SK-N-SH (cell line): Measurements from ENCODE around the gene NXPH4. TPM values are rescaled to one million over a fixed set of nuclear protein-coding genes. Genes with fewer than 3 reads are reported as not detected.

ENCODE experiments used
- CTCF ChIA-PET: fragments of 300-600, 350-600 bp; formaldehyde crosslinking; extraction: SDS; loops from one replicate; lab custom pipeline; 2021; lab: Yijun Ruan, JAX
- POLR2A ChIA-PET: fragments of 350-600 bp; sonication (Branson Sonifier 250); formaldehyde crosslinking; extraction: SDS; loops from one replicate; lab custom pipeline; 2020; ENCODE audit warnings: antibody characterized with exemption, inconsistent platforms; lab: Yijun Ruan, JAX
- DNase-seq: peaks from one replicate; pipeline ENCODE4 v3.0.0; 2012
- H2AFZ ChIP-seq: fragments of 200-600 bp; sonication (generic); 2 replicates; pipeline ENCODE4 v1.8.1; 2016; ENCODE audit warnings: antibody characterized with exemption, mild to moderate bottlenecking, low read depth
- H3F3A ChIP-seq: fragments of 200-600 bp; sonication (generic); replicated peaks from 2 replicates; pipeline ENCODE3; 2016; ENCODE audit warnings: antibody characterized with exemption, mild to moderate bottlenecking; ENCODE audit not compliant: insufficient read depth
- H3K27ac ChIP-seq, 2 experiments: fragments of 200-500 bp in 1 of 2; fragments of 200-600 bp in 1 of 2; sonication (Bioruptor generic) in 1 of 2; sonication (generic), shearing (Covaris generic) in 1 of 2; 2 replicates each; pipeline versions ENCODE4 v1.5.1 to v1.6.1; 2014 to 2016; ENCODE audit warnings: low read depth in 2 of 2, inconsistent platforms in 1 of 2, low read length in 1 of 2, mild to moderate bottlenecking in 1 of 2, mixed read lengths in 1 of 2
- H3K27me3 ChIP-seq: fragments of 200-600 bp; sonication (generic), shearing (Covaris generic); 2 replicates; pipeline ENCODE4 v1.6.1; 2016; ENCODE audit warnings: mixed run types; ENCODE audit not compliant: insufficient read depth
- H3K36me3 ChIP-seq, 2 experiments: fragments of 200-500 bp in 1 of 2; fragments of 200-600 bp in 1 of 2; sonication (Bioruptor generic) in 1 of 2; sonication (generic) in 1 of 2; replicated peaks in 1 of 2; 2 replicates each; pipeline versions ENCODE3 to v1.5.1; 2014 to 2016; ENCODE audit warnings: low read length in 1 of 2, mild to moderate bottlenecking in 1 of 2; ENCODE audit not compliant: insufficient read depth in 2 of 2, control insufficient read depth in 1 of 2
- H3K4me1 ChIP-seq, 2 experiments: fragments of 200-500 bp in 1 of 2; fragments of 200-600 bp in 1 of 2; sonication (Bioruptor generic) in 1 of 2; sonication (generic), shearing (Covaris generic) in 1 of 2; 2 replicates each; pipeline versions ENCODE4 v1.5.1 to v1.6.1; 2014 to 2016; ENCODE audit warnings: low read depth in 1 of 2, low read length in 1 of 2, mixed run types in 1 of 2; ENCODE audit not compliant: insufficient read depth in 2 of 2, control insufficient read depth in 1 of 2
- H3K4me2 ChIP-seq: fragments of 200-600 bp; sonication (generic), shearing (Covaris generic); 2 replicates; pipeline ENCODE4 v1.6.1; 2017; ENCODE audit warnings: mixed run types
- H3K4me3 ChIP-seq, 2 experiments: fragments of 200-500 bp in 1 of 2; fragments of 200-600 bp in 1 of 2; sonication (Bioruptor generic) in 1 of 2; sonication (generic), shearing (Covaris generic) in 1 of 2; 2 replicates each; pipeline versions ENCODE4 v1.5.1 to v1.8.1; 2014 to 2016; ENCODE audit warnings: low read depth in 2 of 2, inconsistent platforms in 1 of 2, low read length in 1 of 2, mild to moderate bottlenecking in 1 of 2, mixed read lengths in 1 of 2, moderate library complexity in 1 of 2
- H3K79me2 ChIP-seq: fragments of 200-600 bp; sonication (generic); 2 replicates; pipeline ENCODE4 v1.8.1; 2017; ENCODE audit warnings: mild to moderate bottlenecking; ENCODE audit not compliant: insufficient read depth
- H3K9ac ChIP-seq: fragments of 200-600 bp; sonication (generic); 2 replicates; pipeline ENCODE4 v1.6.1; 2017; ENCODE audit warnings: mixed run types
- H3K9me2 ChIP-seq: fragments of 200-600 bp; sonication (generic); 2 replicates; pipeline ENCODE4 v1.6.1; 2017; ENCODE audit warnings: mixed run types
- H3K9me3 ChIP-seq: fragments of 200-600 bp; sonication (generic); 2 replicates; pipeline ENCODE4 v1.6.1; 2017; ENCODE audit warnings: mixed run types, mild to moderate bottlenecking, moderate library complexity
- H4K20me1 ChIP-seq: fragments of 200-600 bp; sonication (generic); 2 replicates; pipeline ENCODE4 v1.6.1; 2017; ENCODE audit warnings: mild to moderate bottlenecking, mixed run types; ENCODE audit not compliant: insufficient read depth
- CHD2 ChIP-seq: fragments of 150-350 bp; IDR thresholded peaks from 2 replicates; pipeline ENCODE4 v1.6.1; 2018; ENCODE audit warnings: low read length; ENCODE audit not compliant: partially characterized antibody
- ELF1 ChIP-seq: IDR thresholded peaks from 2 replicates; pipeline ENCODE4 v1.4.0; 2012
- EP300 ChIP-seq, 2 experiments: IDR thresholded peaks; 2 replicates each; pipeline versions ENCODE4 v1.4.0 to v1.6.1; 2012; ENCODE audit warnings: borderline replicate concordance in 1 of 2, low read depth in 1 of 2, low read length in 1 of 2
- EZH2phosphoT487 ChIP-seq: fragments of 200-600 bp; sonication (generic); IDR thresholded peaks from 2 replicates; pipeline ENCODE4 v1.6.1; 2017; ENCODE audit warnings: low read depth, mixed run types, mild to moderate bottlenecking, antibody characterized with exemption, moderate library complexity, borderline replicate concordance
- FOSL2 ChIP-seq: IDR thresholded peaks from 2 replicates; pipeline ENCODE4 v1.4.0; 2012; ENCODE audit warnings: low read depth, mild to moderate bottlenecking, moderate library complexity, borderline replicate concordance
- GABPA ChIP-seq: IDR thresholded peaks from 2 replicates; pipeline ENCODE4 v1.4.0; 2012; ENCODE audit warnings: low read depth, mild to moderate bottlenecking
- GATA2 ChIP-seq: sonication (generic); formaldehyde crosslinking; IDR thresholded peaks from 2 replicates; pipeline ENCODE4 v1.5.0; 2020; ENCODE audit warnings: mild to moderate bottlenecking, missing genetic modification reagents
- MAX ChIP-seq: IDR thresholded peaks from 2 replicates; pipeline ENCODE4 v1.4.0; 2012; ENCODE audit warnings: low read depth
- MEF2A ChIP-seq: IDR thresholded peaks from 2 replicates; pipeline ENCODE4 v1.4.0; 2012; ENCODE audit warnings: low read depth, borderline replicate concordance
- MXI1 ChIP-seq: IDR thresholded peaks from 2 replicates; pipeline ENCODE4 v1.6.1; 2012; ENCODE audit warnings: mild to moderate bottlenecking, low read depth, low read length, improper control_type of control experiment
- PBX3 ChIP-seq: IDR thresholded peaks from 2 replicates; pipeline ENCODE4; 2012
- POLR2AphosphoS5 ChIP-seq: IDR thresholded peaks from 2 replicates; pipeline ENCODE4 v1.6.1; 2012; ENCODE audit warnings: low read depth, low read length
- RCOR1 ChIP-seq: fragments of 150-350 bp; IDR thresholded peaks from 2 replicates; pipeline ENCODE4 v1.6.1; 2017; ENCODE audit warnings: antibody characterized with exemption, low read length
- REST ChIP-seq: IDR thresholded peaks from 2 replicates; pipeline ENCODE4 v1.6.1; 2012; ENCODE audit warnings: mild to moderate bottlenecking, low read depth, low read length, moderate library complexity
- RXRA ChIP-seq: IDR thresholded peaks from 2 replicates; pipeline ENCODE4 v1.4.0; 2012; ENCODE audit warnings: low read depth, mild to moderate bottlenecking, borderline replicate concordance
- SMC3 ChIP-seq: IDR thresholded peaks from 2 replicates; pipeline ENCODE4 v1.6.1; 2012; ENCODE audit warnings: low read depth, low read length, improper control_type of control experiment
- TCF12 ChIP-seq: IDR thresholded peaks from 2 replicates; pipeline ENCODE4 v1.4.0; 2012
- USF1 ChIP-seq: IDR thresholded peaks from 2 replicates; pipeline ENCODE4 v1.4.0; 2012; ENCODE audit warnings: low read depth, borderline replicate concordance
- WGBS: methylation state at CpG from one replicate; pipeline ENCODE4 v1.1.6; 2017; ENCODE audit warnings: low lambda C conversion rate; 5-methylcytosine and 5-hydroxymethylcytosine counted together
- polyA plus RNA-seq, 3 experiments: library from polyadenylated mRNA; depleted of rRNA; stranded (reverse); fragments of >200 nt; gene quantifications; 2 replicates each; pipeline ENCODE4 v1.2.3, GENCODE V29; 2012

Gene NXPH4
- polyA plus RNA-seq, 1 of the 3 experiments (the other 2 are of a cell fraction), result 0.31 TPM

- TF ChIP-seq SMC3 (no peak), MXI1 (no peak), EP300 (IDR thresholded peaks at IDR 0.05; ENCODE audit: borderline replicate concordance in 1 of 2, low read depth in 1 of 2, low read length in 1 of 2) (no peak), CHD2 (no peak), USF1 (no peak), PBX3 (no peak), FOSL2 (no peak), GABPA (no peak), GATA2 (CRISPR knock-in tag) (no peak)
Observed at GRCh38 chr12:57179331-57180086, 37.1 kb upstream of the NXPH4 start (continued).

GRCh38 chr12:57180321-57180989 is 36.1 kb upstream of the NXPH4 start:
- Histone ChIP-seq H3K4me2 (no peak overlapping the region), H3K9me2 (no peaks in the 10 kb centered on the region), H3K79me2 (no peaks in the 10 kb centered on the region), H2AFZ (no peak overlapping the region), H3K27ac (no peak overlapping the region), H3K9me3 (no peaks in the 10 kb centered on the region), H3K9ac (no peak overlapping the region), H3K27me3 (no peaks in the 10 kb centered on the region), H3F3A (peaks cover 10% of the 10 kb centered on the region), H3K4me1 (peaks cover 0 to 9% of the 10 kb centered on the region in 2 experiments; a peak in 1 of 4 replicates), H3K4me3 (no peak overlapping the region), H4K20me1 (no peaks in the 10 kb centered on the region), H3K36me3 (peaks cover 32 to 76% of the 10 kb centered on the region in 2 experiments)
- no peak for DNase-seq
- WGBS, result 98% methylated on average over 9 of the region's 20 CpGs
- TF ChIP-seq MEF2A (no peak), REST (no peak), POLR2AphosphoS5 (no peak), ELF1 (no peak), RXRA (no peak), TCF12 (no peak), EZH2phosphoT487 (no peak), RCOR1 (no peak), MAX (no peak), MXI1 (no peak)
- ChIA-PET CTCF (interaction anchor here (0.6 to 31.5 kb wide), 8 partner anchors 20 to 278 kb away, joined by 3 to 616 read pairs (median 36); partner anchors contain the start of genes GLI1, LRP1, LRP1-AS and STAT6), POLR2A (no interaction called here)
